Kidney tubule cell (primary cell): Measurements from ENCODE around the gene CHMP6.

Source experiments
- DNase-seq: peaks from one replicate; pipeline ENCODE4 v3.0.0-alpha.2; 2018; ENCODE audit warnings: low spot score

CHMP6 gene

DNA sequence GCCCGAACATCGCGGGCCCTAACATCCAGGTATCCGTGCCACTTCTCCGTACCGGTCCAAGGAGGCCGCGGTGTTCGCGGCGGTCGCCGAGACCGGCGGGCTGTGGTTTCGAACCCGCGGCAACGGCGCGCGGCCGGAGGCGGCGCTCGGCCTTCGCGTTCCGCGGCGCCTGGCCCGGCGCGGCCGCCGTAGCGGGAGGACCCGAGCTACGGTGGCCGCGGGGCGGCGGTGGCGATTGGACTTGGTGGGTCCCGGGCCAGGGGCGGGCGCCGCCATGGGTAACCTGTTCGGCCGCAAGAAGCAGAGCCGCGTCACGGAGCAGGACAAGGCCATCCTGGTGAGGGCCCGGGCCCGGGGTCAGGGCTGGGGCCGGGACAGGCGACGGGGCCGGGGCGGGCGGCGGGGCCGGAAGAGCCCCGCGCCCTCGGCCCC is at the start of gene CHMP6:
TSS of gene CHMP6 (plus strand) at position 197 of the 432 bp plus-strand sequence. CDS start at position 275, 78 bp downstream.
- DNase-seq, result peak; percentile 79

DNA sequence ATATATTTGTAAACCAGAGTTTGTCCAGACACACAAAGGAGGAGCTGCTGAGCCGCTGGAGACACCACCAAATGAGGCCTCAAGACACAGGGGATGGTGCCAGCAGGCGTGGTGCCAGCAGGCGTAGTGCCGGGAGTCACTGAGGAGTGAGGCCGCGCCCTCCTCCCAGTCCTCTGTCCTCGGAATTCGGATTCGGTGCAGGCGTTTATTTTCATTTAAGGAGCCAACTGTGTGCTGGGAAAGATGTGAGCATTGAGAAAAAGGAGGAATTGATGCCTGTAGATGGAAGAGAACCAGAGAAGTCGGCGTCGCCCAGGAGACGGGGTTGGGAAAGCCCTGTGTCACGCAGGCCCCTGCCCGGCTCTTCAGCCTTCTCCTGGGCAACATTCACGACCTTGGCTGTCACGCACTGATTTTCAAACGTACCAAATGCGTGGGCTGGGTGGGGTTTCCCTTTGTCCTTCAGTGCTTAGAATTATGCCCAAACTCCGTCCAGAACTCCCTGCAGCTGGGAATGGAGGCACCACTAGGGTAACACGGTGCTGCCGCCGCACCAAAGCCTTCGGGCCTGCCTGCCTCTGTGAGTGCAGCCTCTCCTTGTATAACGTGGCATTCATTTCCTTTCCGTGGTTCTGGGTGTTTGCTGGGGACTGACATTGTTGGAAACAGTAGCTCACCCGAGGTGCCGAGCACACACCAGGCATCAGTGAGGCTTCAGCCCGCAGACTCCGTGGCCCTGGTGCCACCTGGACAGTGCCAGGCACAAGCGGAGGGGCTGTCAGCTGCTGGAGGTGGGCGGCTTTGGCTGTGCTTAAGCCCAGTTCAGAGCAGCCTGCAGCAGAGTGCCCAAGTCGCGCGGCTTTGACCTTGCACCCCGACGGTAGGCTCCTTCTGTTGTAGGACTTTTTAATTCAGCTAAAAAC is 49.0 kb upstream of the CHMP6 start:
- peak; percentile 9 for DNase-seq

DNA sequence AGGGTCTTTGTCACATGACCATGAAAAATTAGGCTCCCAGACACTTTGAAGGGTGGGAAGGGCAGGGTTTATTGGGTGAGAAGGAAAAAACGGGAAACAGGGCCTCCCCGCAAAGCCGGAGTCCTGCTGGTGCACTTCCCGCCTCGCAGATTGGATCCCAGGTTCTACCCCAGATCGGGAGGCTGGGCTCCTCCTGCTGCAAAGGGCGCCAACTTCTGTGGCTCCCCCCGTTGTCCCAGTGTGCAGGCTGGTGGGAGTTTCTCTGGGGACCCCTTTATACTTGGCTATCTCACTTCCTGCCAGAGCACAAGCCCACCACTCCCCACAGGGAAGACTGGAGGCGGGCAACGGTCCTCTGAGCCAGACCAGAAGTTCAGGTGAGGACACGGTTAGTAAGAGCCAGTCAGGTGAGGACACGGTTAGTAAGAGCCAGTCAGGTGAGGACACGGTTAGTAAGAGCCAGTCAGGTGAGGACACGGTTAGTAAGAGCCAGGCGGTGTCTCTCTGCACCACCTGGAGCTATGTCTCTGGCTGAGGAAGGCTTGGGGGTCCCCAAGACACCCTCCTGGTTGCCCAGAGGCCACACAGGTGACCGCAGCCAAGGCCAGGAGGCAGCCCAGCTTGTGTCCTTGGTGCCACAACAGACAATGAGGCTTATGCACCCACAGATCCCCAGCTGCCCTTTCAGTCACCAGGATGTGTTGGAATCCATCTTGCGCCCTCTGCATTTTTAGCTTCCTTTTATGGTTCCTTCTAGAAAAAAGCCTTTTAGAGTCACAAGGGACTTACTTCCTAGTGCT is 48.1 kb upstream of the CHMP6 start:
- no peak for DNase-seq

DNA sequence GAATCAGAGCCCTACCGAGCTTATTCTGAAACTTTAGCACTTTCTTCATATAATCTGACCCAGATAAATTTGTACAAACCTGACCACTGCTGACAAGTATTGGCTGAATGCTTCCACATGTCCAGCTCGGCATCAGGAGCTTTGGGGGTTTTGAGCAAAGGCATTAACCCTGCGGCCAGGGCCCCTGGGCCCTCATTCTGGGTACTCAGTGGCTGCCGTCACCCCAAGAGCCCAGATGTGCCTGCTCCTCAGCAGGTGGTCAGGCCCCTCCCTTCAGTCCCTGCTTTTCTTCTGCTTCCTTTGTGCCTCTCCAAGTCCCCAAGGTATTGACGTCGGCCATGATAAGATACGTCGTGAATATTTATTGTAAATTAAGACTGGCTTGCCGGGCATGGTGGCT is 47.3 kb upstream of the CHMP6 start:
- no peak for DNase-seq

DNA sequence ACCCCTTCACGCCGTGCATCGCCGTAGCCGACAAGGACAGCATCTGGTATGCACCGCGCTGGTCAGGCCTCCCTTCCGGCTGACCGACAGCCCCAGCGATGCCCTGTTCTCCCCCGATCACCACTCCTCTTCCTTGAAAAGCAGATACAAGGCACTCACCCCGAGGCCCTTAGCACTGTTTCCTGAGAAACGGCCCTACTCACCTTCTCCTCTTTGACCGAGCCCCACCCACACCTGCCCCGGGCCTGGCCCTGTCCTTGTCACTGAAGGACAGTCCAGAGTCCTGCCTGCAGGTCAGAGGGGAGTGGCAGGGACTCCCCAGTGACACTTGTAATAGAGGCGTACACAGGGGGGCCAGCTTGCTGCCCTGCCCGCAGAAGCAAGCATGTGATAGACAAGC is 45.9 kb upstream of the CHMP6 start:
- DNase-seq, result no peak

DNA sequence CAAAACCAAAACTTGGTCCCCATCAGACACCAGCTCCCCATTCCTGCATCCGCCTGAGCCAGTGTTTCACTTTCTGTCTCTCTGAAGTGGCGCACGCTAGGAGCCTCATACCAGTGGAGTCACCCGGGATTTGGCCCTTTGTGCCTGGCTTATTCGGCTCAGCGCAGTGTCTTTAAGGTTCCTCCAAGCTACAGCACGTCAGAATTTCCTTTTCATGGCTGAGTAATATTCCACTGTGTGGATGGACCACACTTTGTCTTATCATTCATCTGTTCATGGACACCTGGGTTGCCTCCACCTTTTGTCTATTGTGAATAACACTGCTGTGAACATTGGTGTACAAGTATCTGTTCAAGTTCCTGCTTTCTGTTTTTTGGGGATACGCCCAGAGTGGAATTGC is 45.2 kb upstream of the CHMP6 start:
- no peak for DNase-seq

DNA sequence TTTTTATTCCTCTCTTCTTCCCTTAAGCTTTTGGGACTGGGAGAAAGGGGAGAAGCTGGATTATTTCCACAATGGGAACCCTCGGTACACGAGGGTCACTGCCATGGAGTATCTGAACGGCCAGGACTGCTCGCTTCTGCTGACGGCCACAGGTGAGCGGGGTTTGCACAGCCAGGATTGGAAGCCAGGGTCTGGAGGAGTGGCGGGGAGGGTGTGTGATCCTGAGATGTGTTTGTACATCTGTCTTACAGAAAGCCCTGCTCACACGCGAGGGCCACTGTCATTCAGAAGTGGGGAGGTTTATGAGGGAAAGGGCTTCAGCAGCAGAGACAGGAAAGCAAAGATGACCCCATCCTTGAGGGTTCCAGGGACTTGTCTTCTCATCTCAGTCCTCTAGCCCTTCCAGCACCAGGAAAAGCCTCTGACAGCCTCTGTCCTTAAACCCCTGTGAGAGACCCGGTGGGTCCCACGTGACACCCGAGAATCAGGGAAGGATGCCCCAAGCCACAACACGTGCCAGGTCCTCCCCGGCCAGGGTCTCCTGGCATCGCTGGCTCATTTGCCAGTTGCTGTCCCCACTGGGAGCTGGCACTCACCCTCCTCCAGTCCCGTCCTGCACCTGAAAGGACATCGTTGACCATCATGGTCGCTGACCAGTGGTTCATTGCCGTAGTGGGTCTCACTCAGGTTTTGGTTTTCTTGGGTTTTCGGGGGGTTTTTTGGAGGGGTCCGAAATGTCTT is 44.3 kb upstream of the CHMP6 start:
- DNase-seq, result no peak

DNA sequence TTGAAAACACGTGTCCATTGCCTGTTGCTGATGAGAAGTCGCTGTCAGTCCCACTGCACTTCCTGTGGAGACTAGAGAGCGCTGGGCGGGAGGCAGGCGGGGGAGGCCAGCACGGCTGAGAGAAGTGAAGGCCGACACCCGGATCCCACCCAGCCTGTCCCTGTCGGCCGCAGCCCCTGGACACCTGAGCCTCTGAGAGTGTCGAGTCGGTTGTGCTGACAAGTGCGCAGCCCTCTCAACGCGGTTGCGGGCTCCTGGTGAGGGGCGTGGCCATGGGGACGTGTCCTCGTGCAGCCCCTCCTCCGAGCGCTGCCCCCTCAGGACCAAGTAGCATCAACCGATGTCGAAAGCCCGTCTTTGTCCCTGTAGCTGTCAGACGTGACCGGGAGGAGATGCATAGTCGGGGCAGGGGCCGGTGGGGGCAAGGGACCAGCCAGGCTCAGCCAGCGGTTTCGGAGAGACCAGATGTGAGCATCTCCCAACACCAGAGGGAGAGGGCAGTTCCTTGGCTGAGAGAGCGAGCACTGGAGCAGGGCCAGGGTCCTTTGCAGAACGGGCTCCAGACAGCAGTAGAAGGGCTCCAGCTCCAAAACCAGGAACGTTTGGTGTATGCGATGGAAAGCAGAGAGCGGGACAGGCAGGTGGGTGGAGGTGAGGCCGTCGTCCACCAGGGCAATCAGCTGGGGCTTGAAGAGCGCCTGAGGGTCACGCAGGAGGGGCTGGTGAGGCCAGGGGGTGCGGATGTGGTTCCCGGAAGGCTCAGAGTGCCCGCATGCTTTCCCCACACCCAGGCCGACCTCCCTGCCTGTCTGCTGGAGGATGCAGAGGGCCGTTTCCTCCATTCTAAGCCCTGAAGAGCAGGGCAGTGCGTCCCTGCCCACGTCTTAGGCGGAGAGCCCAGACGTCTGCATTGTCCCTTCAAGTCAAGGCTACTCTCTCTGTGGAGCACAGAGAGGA is 43.3 kb upstream of the CHMP6 start:
- DNase-seq, result no peak

DNA sequence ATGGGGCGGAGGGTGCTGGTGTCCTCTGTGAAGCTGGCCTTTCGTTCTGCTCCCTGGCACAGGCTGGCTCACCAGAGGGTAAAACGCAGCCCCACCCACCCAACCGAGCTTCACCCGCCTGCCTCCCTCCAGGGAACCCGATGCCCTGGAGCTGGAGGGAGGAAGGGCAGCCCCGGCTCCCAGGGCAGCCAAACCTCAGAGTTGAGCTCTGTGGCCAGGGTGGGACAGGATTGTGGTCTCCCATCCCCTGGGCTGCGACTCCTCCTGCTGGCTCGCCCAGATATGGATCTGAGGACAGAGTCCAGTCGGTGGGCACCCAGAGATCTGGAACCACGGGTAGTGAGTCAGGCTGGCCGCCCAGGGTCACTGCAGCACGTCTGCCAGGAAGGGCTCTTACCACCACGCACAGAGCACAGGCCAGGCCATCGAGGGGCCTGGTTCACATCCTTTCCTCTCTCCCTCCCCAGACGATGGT is 42.6 kb upstream of the CHMP6 start:
- DNase-seq, result no peak

DNA sequence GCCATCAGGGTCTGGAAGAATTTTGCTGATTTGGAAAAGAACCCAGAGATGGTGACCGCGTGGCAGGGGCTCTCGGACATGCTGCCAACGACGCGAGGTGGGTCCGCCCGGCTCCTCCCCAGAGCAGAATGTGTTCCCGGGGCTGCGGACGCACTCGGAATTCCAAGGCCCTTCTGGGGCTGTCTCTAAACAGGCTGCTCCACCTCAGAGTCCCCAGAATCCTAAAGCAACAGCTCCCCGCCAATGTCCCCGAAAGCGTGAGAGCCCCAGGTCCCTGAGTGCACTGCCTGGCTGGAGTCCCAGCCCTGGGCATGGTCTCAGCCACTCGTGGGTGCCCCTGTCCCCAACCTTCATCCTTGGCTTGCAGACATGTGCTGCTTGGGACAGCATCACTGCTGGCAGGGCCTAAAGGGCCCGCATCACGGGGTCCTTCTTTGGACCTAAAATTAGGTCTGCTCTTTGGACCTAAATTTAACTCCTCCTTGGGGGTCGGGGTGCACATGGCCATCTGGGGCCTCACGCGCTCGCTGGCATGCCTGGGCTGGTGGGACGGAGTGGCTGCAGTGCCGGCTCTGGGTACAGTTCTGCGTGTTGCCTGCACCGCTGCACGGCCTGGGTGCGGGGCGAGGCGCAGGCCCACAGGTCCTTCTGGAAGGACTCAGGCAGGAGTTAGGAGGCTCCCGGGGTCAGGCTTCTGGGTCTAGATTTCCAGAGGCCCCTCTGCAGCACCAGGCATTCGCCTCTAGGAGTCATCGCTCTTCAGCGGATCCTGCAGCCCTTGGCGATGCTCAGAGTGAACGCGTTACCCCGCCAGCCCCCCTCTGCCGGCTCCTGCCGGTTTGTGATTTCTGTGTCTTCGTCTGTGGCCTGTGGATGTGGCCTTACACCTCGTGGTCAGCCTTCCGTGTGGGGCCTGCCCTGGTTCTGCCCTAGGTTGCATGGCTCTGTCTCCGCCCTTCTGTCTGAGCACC is 41.9 kb upstream of the CHMP6 start:
- no peak for DNase-seq

DNA sequence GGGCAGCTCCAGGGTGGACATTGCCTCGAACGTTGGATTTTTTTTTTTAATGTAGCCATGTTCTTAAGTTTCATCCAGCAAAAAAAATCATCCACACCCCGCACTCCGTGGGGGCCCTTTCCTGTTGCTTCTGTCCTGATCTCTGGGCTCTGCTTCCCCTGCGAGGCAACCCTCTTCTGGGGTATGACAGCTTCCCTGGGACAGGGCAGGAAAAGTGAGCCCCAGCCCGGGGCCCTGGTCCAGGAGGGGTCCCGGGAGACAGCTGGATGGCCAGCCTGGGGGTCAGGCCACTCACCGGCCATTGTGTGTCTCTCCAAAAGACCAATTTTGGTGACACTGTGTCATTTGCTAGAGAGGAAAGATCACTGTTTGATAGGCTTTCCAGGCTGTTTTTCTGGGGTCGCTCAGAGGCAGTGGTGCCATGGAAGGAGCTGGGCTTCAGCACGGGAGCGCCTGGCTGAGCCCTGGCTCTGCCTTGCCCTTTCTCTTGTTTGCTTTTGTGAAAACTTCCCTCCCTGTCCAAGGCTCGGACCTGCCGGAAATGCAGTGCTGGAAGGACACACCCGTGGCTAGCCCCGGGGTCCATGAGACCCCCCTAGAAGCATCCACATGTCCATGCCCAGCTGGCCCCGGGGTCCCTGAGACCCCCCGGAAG is 41.0 kb upstream of the CHMP6 start:
- DNase-seq, result no peak

DNA sequence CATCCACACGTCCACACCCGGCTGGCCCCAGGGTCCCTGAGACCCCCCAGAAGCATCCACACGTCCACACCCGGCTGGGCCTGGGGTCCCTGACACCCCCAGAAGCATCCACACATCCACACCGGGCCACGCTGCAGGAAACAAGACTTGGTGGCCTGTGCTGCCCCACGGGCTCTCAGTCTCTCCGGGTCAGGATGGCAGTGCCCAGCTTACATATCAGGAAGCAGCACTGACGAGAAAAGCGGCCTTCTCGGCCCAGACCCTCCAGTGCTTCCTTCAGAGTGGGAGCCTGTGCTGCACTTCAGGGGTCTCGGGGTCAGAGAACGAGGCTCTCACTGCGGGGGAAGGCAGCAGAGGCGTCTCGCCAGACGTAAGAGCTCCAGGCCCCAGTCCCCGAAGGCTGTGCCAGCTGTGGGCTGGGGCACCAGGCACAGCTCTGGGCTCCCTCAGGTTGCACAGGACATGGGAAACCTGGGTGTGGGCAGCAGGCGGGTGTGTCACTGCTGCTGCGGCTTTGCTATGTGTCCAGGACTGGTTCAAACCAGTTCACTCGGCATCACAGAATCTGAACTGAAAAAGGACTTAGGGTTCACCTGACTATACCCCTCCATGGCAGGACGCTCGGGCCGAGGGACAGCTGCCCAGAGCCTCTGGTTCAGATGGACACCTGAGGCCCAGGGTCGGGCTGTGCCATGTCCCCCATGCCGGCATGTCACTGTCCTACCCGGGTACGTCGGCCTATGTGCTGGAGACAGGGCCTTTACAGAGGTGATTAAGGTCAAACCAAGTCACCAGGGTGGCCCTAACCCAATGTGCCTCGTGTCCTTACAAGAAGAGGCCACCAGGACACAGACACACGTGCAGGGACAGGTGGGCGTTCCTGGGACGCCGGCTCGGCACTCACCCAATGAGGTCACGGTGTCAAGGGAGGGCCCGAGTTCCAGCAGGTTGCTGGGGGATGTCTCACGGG is 40.2 kb upstream of the CHMP6 start:
- DNase-seq, result no peak

DNA sequence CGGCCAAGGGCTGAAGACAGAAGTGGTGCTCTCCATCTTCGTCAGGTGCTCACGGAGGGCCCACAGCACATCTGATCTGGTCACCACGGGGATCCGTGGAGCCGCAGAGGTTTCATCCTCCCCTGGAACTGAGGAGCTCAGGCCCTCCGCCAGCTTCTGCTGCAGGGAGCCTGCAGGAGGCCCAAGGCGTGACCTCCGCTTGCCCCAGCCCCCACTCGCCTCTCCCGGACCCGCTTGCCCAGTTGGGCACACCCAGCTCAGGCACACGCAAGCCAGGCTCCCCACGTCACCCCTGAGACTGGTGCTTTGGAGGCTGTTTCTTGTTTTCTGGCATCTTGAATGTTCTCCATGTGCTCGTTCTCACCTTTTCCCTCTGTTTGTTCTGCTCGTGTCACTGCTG is 39.4 kb upstream of the CHMP6 start:
- no peak for DNase-seq

DNA sequence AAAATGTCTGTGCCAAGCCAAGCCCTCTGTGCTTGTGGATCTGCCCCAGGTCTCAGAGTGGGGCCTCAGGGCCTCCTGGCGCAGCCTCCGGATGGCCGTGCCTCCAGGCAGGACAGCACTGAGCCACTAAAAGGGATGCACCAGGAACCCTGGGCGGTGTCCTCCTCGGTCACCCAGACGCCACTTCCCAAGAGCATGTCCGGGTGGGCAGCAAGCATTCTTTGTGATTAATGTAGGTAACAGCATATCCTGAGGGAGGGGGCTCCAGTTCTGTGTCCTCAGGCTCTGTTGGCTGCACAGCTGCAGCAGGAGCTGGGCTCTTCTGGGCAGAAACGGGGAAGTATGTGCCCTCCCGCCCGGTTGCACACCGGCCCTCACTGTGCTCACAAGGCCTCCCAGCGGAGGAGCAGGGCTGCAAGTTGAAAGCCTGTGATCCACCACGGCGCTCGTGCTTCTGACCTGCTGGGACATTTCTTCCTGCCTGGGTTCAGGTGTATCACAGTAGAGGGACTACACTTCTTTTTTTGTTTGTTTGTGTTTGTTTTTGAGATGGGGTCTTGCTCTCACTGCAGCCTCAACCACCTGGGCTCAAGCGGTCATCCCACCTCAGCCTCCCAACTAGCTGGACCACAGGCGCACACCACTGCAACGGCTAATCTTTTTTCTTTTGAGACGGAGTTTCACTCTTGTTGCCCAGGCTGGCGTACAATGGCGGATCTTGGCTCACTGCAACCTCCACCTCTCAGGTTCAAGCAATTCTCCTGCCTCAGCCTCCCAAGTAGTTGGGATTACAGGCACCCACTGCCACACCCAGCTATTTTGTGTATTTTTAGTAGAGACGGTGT is 37.9 kb upstream of the CHMP6 start:
- DNase-seq, result no peak

DNA sequence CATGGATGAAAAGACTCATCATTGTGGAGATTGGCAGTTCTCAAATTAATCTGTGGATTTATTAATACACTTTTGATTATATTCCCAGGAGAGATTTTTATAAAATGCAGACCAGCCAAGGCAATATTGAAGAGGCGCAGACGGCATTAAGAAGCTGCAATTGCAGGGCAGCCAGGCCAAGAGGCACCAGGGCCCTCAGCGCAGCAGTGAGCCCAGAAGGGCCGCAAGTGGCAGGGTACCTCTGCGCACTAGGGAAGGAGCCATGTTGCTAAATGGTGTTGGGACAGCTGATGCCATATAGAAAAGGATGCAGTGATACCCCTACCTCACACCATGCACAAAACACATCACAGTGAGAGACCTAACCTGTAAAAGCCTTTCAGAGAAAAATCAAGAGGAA is 36.6 kb upstream of the CHMP6 start:
- no peak for DNase-seq

DNA sequence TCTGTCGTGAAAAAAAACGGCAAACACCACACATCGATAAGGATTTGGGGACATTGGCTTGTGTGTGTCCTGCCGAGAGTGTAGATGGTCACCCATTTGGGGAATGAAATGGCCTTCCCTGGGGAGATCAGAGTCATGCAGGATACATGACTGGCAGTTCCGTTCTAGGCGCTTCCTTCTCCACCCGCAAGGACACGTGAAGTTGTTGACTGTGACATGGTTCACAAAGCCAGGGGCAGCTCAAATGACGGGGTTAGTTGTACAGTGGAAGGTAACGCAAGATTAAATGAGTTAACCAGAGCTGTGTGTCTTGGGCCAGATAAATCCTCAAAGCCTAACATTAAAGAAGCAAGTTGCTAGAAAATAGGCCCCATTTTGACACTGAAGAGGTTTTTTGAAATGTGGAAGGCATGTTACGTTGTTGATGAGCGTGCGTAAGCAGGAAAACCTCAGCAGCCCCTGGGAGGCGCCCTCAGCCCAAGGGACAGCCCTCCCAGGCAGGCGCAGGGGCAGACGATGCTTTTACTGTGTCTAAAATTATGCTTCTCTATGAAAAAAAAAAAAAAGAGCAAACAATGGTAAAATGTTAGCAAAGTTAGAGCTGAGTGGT is 35.9 kb upstream of the CHMP6 start:
- no peak for DNase-seq
